HepG2 (cell line): ENCODE measurements around the gene ELMOD1. TPM values are rescaled to one million over a fixed set of nuclear protein-coding genes. Genes with fewer than 3 reads are reported as not detected.

Experiments
- ATAC-seq: fragments of 200-7000 bp; cut with Tn5 transposase; 3 replicates; pipeline ENCODE4 v1.9.1; 2020; ENCODE audit warnings: mild to moderate bottlenecking, moderate library complexity
- BruUV-seq: library from RNA; stranded (reverse); fragments of 400-500 nt; replicated peaks from 2 replicates; lab custom pipeline; 2021; lab: Mats Ljungman, UMichigan
- CTCF ChIA-PET: fragments of 300-600 bp; formaldehyde crosslinking; extraction: SDS; loops from one replicate; lab custom pipeline; 2021; ENCODE audit warnings: low total read pairs, inconsistent platforms, low intra/inter-chr PET ratio; lab: Yijun Ruan, JAX
- POLR2A ChIA-PET: fragments of 350-600 bp; sonication (Branson Sonifier 250); formaldehyde crosslinking; loops from one replicate; lab custom pipeline; 2020; ENCODE audit warnings: antibody characterized with exemption, inconsistent platforms; lab: Yijun Ruan, JAX
- DNase-seq: peaks from one replicate; pipeline ENCODE4 v3.0.0-alpha.2; 2015; ENCODE audit warnings: low spot score
- FAIRE-seq: peaks from 3 replicates; lab custom pipeline; 2011; peaks lifted over from hg19 to GRCh38; lab: Jason Lieb, UNC
- H2AFZ ChIP-seq: one replicate; pipeline ENCODE4 v1.6.1; 2011; ENCODE audit warnings: low read length, inconsistent platforms
- H3K27ac ChIP-seq: fragments of 300-600 bp; 3 replicates; pipeline ENCODE4 v1.8.0; 2011; ENCODE audit warnings: mixed run types, mild to moderate bottlenecking, mixed read lengths, low read length, inconsistent platforms; ENCODE audit not compliant: insufficient read depth; ENCODE audit errors: extremely low read length
- H3K27me3 ChIP-seq, 2 experiments: fragments of 200-600 bp in 1 of 2; 2 replicates in 1 of 2; 3 replicates in 1 of 2; pipeline versions ENCODE4 v1.6.0 to v1.8.0; 2011; ENCODE audit warnings: low read length in 2 of 2, mild to moderate bottlenecking in 2 of 2, moderate library complexity in 2 of 2, inconsistent platforms in 1 of 2; ENCODE audit not compliant: insufficient read depth in 2 of 2, control insufficient read depth in 1 of 2
- H3K36me3 ChIP-seq, 2 experiments: fragments of 200-600 bp in 1 of 2; replicated peaks in 1 of 2; 2 replicates in 1 of 2; 3 replicates in 1 of 2; pipeline versions ENCODE4 v1.5.1 to v1.8.0; 2011; ENCODE audit warnings: low read length in 2 of 2, inconsistent platforms in 1 of 2; ENCODE audit not compliant: insufficient read depth in 2 of 2, control insufficient read depth in 1 of 2
- H3K4me1 ChIP-seq: 2 replicates; pipeline ENCODE4 v1.5.1; 2012; ENCODE audit warnings: low read length, inconsistent platforms; ENCODE audit not compliant: insufficient read depth
- H3K4me2 ChIP-seq: 2 replicates; pipeline ENCODE4 v1.6.0; 2011; ENCODE audit warnings: low read depth, low read length, inconsistent platforms
- H3K4me3 ChIP-seq, 3 experiments: fragments of 200-600 bp in 1 of 3; sonication (generic), shearing (Covaris generic) in 1 of 3; replicated peaks in 1 of 3; 2 replicates each; pipeline ENCODE4 v1.5.1; 2011 to 2016; ENCODE audit warnings: low read length in 3 of 3, inconsistent platforms in 2 of 3, low read depth in 2 of 3, mild to moderate bottlenecking in 2 of 3, control low read depth in 1 of 3, mixed read lengths in 1 of 3; ENCODE audit not compliant: insufficient read depth in 1 of 3
- H3K79me2 ChIP-seq: one replicate; pipeline ENCODE4 v1.6.1; 2011; ENCODE audit warnings: low read length, inconsistent platforms; ENCODE audit not compliant: insufficient read depth
- H3K9ac ChIP-seq: 2 replicates; pipeline ENCODE4 v1.6.0; 2011; ENCODE audit warnings: mild to moderate bottlenecking, low read depth, low read length, inconsistent platforms; ENCODE audit not compliant: insufficient read depth
- H3K9me3 ChIP-seq: 2 replicates; pipeline ENCODE4 v1.5.1; 2012; ENCODE audit warnings: mild to moderate bottlenecking, low read length
- H4K20me1 ChIP-seq: 2 replicates; pipeline ENCODE4 v1.6.0; 2011; ENCODE audit warnings: inconsistent platforms, mild to moderate bottlenecking, low read length, moderate library complexity; ENCODE audit not compliant: insufficient read depth
- ESRRA ChIP-seq: sonication (generic); formaldehyde crosslinking; IDR thresholded peaks from 2 replicates; pipeline ENCODE4 v1.5.1; 2020; ENCODE audit warnings: mild to moderate bottlenecking, low read depth, missing genetic modification reagents
- JUN ChIP-seq: sonication (generic); formaldehyde crosslinking; IDR thresholded peaks from 2 replicates; pipeline ENCODE4 v1.4.0; 2020; ENCODE audit warnings: mild to moderate bottlenecking, missing genetic modification reagents
- POLR2AphosphoS2 ChIP-seq: IDR thresholded peaks from 2 replicates; pipeline ENCODE4 v1.6.1; 2011; ENCODE audit warnings: low read depth, low read length, improper control_type of control experiment
- YEATS2 ChIP-seq: sonication (generic); formaldehyde crosslinking; IDR thresholded peaks from 2 replicates; pipeline ENCODE4 v1.4.0; 2020; ENCODE audit warnings: missing genetic modification reagents, borderline replicate concordance
- ZFAT ChIP-seq: sonication (generic); formaldehyde crosslinking; conservative IDR thresholded peaks from 2 replicates; pipeline ENCODE4 v1.8.1; 2023; ENCODE audit warnings: missing genetic modification reagents, inconsistent platforms
- ZMAT3 ChIP-seq: sonication (generic); formaldehyde crosslinking; conservative IDR thresholded peaks from 2 replicates; pipeline ENCODE4 v1.7.0; 2021; ENCODE audit warnings: missing genetic modification reagents
- ZMYM3 ChIP-seq: sonication (generic); formaldehyde crosslinking; IDR thresholded peaks from 2 replicates; pipeline ENCODE4 v1.5.1; 2020; ENCODE audit warnings: mild to moderate bottlenecking, missing genetic modification reagents
- ZNF263 ChIP-seq: sonication (generic); formaldehyde crosslinking; IDR thresholded peaks from 2 replicates; pipeline ENCODE4 v1.4.0; 2020; ENCODE audit warnings: missing genetic modification reagents
- ZNF264 ChIP-seq: sonication (generic); formaldehyde crosslinking; IDR thresholded peaks from 2 replicates; pipeline ENCODE4 v1.4.0; 2020; ENCODE audit warnings: missing genetic modification reagents
- ZNF572 ChIP-seq: sonication (generic); formaldehyde crosslinking; IDR thresholded peaks from 2 replicates; pipeline ENCODE4 v1.5.1; 2020; ENCODE audit warnings: mild to moderate bottlenecking, missing genetic modification reagents
- ZNF629 ChIP-seq: sonication (generic); formaldehyde crosslinking; conservative IDR thresholded peaks from 2 replicates; pipeline ENCODE4 v1.5.0; 2020; ENCODE audit warnings: missing genetic modification reagents
- ZNF713 ChIP-seq: sonication (generic); formaldehyde crosslinking; IDR thresholded peaks from 2 replicates; pipeline ENCODE4 v1.4.0; 2020; ENCODE audit warnings: mild to moderate bottlenecking, missing genetic modification reagents
- ZNF724P ChIP-seq: sonication (generic); formaldehyde crosslinking; IDR thresholded peaks from 2 replicates; pipeline ENCODE4 v1.8.0; 2022; ENCODE audit warnings: missing genetic modification reagents, borderline replicate concordance
- ZNF747 ChIP-seq: sonication (generic); formaldehyde crosslinking; IDR thresholded peaks from 2 replicates; pipeline ENCODE4 v1.8.1; 2023; ENCODE audit warnings: missing genetic modification reagents, mild to moderate bottlenecking, borderline replicate concordance
- WGBS: methylation state at CpG from one replicate; pipeline ENCODE4 v1.1.6; 2017; ENCODE audit warnings: low lambda C conversion rate; 5-methylcytosine and 5-hydroxymethylcytosine counted together
- in situ Hi-C: cut with HindIII; loops from 2 replicates; pipeline ENCODE4 v1.10.0; 2017; ENCODE audit warnings: low pct_unique_long_range_greater_than_20kb; ENCODE audit not compliant: extremely low pct_ligation_motif_present
- intact Hi-C: fragments of 100-400 bp; cut with micrococcal nuclease; formaldehyde crosslinking; loops from one replicate; pipeline ENCODE4 v1.10.0; 2022; ENCODE audit not compliant: unreplicated experiment
- polyA plus RNA-seq, 8 experiments: library from polyadenylated mRNA; depleted of rRNA in 3 of 8; stranded (reverse) in 7 of 8; unstranded in 1 of 8; fragments of >200 nt; fragmentation: Illumina TruSeq in 4 of 8; extraction: Trizol in 4 of 8; gene quantifications; 2 replicates each; pipeline versions ENCODE4 v1.2.1 to v1.2.3, GENCODE V29; 2011 to 2016; ENCODE audit warnings: low read depth in 4 of 8, missing spikeins in 1 of 8, mixed read lengths in 1 of 8; ENCODE audit not compliant: insufficient read depth in 1 of 8
- total RNA-seq, 5 experiments: library from RNA; depleted of rRNA; stranded (reverse); fragments of >200 nt; fragmentation: Illumina TruSeq; extraction: Trizol; gene quantifications; 2 replicates each; pipeline ENCODE4 v1.2.3, GENCODE V29; 2016; ENCODE audit warnings: low read depth in 1 of 5
- TF ChIP-seq, protein P1 (sequence below): sonication (generic); formaldehyde crosslinking; conservative IDR thresholded peaks from 2 replicates; pipeline ENCODE4 v1.4.0; 2020; ENCODE audit warnings: mild to moderate bottlenecking, missing genetic modification reagents, moderate library complexity
- TF ChIP-seq, protein P2 (sequence below): sonication (generic); formaldehyde crosslinking; IDR thresholded peaks from 2 replicates; pipeline ENCODE4 v1.9.0; 2022; ENCODE audit warnings: missing genetic modification reagents, mild to moderate bottlenecking, borderline replicate concordance

The ELMOD1 gene
- total and polyA plus RNA-seq, 2 of the 13 experiments (the other 11 are each of a cell fraction or from before 2014, with no cell fraction given): not detected

DNA sequence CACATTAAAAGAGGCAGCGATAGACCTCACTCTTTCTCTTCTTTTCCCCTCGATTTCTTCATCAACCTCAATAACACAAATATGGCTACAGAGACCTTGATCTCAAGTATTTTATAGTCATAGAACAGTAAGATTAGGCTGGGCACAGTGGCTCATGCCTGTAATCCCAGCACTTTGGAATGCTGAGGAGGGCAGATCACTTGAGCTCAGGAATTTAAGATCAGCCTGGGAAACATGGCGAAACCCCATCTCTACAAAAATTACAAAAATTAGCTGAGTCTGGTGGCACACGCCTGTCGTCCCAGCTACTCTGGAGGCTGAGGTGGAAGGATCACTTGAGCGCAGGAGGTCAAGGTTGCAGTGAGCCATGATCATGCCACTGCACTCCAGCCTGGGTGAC, 106.3 kb downstream of the ELMOD1 start:
- H3K9ac ChIP-seq: no peak overlapping the region
- H3K4me3 ChIP-seq: no peak overlapping the region
- ATAC-seq (no peak), DNase-seq (no peak), FAIRE-seq (no peak)
- WGBS: 28% methylated on average over 6 of the region's 6 CpGs
- H4K20me1 ChIP-seq: no peaks in the 10 kb centered on the region
- no TSS peak for BruUV-seq
- peaks cover 0 to 4% of the 10 kb centered on the region in 2 experiments; a peak in 3 of 5 replicates for H3K27me3 ChIP-seq
- H3K79me2 ChIP-seq: no peaks in the 10 kb centered on the region
- TF ChIP-seq JUN (CRISPR knock-in tag): no peak
- no peak for TF ChIP-seq ZMYM3 (CRISPR knock-in tag)
- no peak for TF ChIP-seq ZNF629 (CRISPR knock-in tag)
- TF ChIP-seq, protein P1, sequence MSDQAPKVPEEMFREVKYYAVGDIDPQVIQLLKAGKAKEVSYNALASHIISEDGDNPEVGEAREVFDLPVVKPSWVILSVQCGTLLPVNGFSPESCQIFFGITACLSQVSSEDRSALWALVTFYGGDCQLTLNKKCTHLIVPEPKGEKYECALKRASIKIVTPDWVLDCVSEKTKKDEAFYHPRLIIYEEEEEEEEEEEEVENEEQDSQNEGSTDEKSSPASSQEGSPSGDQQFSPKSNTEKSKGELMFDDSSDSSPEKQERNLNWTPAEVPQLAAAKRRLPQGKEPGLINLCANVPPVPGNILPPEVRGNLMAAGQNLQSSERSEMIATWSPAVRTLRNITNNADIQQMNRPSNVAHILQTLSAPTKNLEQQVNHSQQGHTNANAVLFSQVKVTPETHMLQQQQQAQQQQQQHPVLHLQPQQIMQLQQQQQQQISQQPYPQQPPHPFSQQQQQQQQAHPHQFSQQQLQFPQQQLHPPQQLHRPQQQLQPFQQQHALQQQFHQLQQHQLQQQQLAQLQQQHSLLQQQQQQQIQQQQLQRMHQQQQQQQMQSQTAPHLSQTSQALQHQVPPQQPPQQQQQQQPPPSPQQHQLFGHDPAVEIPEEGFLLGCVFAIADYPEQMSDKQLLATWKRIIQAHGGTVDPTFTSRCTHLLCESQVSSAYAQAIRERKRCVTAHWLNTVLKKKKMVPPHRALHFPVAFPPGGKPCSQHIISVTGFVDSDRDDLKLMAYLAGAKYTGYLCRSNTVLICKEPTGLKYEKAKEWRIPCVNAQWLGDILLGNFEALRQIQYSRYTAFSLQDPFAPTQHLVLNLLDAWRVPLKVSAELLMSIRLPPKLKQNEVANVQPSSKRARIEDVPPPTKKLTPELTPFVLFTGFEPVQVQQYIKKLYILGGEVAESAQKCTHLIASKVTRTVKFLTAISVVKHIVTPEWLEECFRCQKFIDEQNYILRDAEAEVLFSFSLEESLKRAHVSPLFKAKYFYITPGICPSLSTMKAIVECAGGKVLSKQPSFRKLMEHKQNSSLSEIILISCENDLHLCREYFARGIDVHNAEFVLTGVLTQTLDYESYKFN: no peak
- no peak for TF ChIP-seq ESRRA (CRISPR knock-in tag)
- no peak for TF ChIP-seq ZNF572 (CRISPR knock-in tag)
- no peak for TF ChIP-seq ZNF724P (CRISPR knock-in tag)
- no peak for TF ChIP-seq ZNF713 (CRISPR knock-in tag)
- TF ChIP-seq ZFAT (CRISPR knock-in tag): no peak
- no peak for TF ChIP-seq ZNF263 (CRISPR knock-in tag)
- TF ChIP-seq, protein P2, sequence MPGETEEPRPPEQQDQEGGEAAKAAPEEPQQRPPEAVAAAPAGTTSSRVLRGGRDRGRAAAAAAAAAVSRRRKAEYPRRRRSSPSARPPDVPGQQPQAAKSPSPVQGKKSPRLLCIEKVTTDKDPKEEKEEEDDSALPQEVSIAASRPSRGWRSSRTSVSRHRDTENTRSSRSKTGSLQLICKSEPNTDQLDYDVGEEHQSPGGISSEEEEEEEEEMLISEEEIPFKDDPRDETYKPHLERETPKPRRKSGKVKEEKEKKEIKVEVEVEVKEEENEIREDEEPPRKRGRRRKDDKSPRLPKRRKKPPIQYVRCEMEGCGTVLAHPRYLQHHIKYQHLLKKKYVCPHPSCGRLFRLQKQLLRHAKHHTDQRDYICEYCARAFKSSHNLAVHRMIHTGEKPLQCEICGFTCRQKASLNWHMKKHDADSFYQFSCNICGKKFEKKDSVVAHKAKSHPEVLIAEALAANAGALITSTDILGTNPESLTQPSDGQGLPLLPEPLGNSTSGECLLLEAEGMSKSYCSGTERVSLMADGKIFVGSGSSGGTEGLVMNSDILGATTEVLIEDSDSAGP (CRISPR knock-in tag): no peak
- no peak for TF ChIP-seq ZMAT3 (CRISPR knock-in tag)
- no peak for TF ChIP-seq POLR2AphosphoS2
- TF ChIP-seq ZNF747 (CRISPR knock-in tag): no peak
- TF ChIP-seq ZNF264 (CRISPR knock-in tag): no peak
- no peak for TF ChIP-seq YEATS2 (CRISPR knock-in tag)
- H3K4me2 ChIP-seq: no peak overlapping the region
- in situ Hi-C loops: no loop called here
- no peak overlapping the region for H3K27ac ChIP-seq
- ChIA-PET CTCF (no interaction called here), POLR2A (no interaction called here)
- intact Hi-C loops: no loop called here
- no peaks in the 10 kb centered on the region for H3K4me1 ChIP-seq
- H3K36me3 ChIP-seq: no peaks in the 10 kb centered on the region
- no peaks in the 10 kb centered on the region for H3K9me3 ChIP-seq
- no peak overlapping the region for H2AFZ ChIP-seq
